ENCODE measurements around the gene PGLYRP1.

Gene PGLYRP1, protein sequence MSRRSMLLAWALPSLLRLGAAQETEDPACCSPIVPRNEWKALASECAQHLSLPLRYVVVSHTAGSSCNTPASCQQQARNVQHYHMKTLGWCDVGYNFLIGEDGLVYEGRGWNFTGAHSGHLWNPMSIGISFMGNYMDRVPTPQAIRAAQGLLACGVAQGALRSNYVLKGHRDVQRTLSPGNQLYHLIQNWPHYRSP

DNA sequence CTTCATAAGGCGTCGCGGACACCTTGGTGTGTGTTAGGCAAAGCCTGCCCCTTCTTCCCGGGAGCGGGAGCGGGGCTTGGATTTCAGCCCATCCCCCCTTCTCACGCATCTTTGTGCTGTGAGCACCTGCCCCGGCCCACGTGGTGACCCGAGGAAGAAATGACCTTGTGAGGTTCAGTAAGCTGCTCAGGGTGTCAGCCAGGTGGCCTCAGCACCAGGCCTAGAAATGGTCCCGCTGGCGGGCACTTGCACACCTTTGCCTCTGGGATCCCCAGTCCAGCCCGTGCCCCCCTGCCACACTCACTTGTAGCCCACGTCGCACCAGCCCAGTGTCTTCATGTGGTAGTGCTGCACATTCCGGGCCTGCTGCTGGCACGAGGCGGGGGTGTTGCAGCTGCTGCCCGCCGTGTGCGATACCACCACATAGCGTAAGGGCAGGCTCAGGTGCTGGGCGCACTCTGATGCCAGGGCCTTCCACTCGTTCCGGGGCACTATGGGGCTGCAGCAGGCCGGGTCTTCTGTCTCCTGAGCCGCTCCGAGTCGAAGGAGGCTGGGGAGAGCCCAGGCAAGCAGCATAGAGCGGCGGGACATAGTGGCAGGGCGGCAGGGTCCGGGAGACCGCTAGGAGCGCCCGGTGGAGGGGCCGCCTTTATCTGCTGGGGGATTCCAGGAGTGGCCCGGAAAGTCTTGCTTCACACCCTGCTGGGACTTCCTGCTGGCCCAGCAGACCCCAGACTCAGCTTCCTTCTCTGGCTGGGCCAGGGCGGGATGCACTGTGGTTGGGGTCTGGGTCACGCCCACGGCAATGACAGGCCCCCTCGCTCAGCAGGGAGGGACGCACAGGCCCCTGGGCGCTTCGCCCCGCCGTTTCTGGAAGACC is at the start of gene PGLYRP1:
TSS of gene PGLYRP1 (minus strand) at position 623 of the 880 bp plus-strand sequence. CDS start at position 591, 32 bp downstream.
- DNase-seq (ENCODE audit: low spot score): no peak

DNA sequence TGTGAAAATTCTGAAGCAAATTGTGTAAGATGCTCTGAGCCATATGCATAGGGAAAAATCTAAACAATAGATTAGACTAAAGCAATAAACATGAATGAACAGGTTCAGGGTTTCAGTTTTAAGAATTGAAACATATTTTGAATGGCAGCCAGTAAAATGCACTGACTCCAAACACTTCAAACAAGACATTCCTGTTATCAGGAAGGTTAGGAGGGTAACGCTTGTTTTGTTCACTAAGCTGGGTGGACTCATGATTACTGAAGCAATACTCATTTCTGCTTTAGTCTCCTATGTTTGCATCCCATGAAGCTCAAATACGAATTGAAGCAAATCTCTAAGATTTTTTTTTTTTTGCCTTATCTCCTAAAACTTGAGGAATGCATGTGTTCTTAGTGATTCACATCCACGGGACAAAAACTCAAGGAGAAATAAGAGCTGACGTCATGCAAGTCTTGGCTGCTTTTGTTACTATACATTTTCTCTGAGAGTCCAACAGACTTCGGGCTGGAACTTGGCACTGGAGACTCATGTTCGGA is 47.0 kb upstream of the PGLYRP1 start:
- no peak for DNase-seq (ENCODE audit: low spot score)

DNA sequence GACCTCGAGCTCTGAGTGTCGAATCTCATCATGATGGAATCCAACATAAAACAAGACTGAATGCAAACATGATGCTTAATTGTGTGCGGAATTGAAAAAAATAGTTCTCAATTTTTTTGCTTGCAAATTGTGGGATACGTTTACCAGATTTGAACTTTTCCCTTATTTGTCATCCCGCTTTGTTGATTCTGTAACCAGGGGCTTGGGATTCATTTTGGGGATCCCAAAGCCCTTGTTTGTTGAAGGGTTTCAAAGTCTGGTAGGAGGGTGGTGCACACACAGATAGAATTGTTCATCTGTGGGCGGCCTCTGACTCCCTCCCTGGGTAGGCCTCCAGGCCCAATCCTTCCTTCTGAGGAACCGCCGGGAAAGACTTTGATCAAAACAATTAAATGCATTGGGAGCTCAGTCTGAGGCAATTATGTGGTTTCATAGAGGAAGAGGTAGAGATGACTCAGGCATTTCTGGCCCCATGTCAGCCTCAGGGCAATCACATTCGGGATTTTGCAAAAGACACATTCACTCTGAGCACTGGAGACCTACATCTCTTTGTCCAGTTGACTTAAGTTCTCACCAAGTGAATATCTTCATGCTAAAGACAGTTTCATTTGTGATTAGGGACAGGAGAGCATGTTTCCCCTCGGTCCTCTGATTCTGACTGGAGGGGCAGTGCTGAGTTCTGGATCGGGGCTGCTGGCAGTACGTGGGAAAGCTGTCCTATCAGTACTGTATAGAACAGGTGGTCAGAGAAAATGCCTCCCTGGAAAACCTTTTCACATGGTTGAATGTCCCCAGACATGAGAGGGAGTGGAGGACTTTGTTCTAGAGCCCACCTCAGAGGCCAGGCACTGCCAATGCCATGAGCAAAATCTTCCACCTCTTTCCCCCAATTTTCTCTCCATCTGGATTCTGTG is 45.7 kb upstream of the PGLYRP1 start:
- no peak for DNase-seq (ENCODE audit: low spot score)

DNA sequence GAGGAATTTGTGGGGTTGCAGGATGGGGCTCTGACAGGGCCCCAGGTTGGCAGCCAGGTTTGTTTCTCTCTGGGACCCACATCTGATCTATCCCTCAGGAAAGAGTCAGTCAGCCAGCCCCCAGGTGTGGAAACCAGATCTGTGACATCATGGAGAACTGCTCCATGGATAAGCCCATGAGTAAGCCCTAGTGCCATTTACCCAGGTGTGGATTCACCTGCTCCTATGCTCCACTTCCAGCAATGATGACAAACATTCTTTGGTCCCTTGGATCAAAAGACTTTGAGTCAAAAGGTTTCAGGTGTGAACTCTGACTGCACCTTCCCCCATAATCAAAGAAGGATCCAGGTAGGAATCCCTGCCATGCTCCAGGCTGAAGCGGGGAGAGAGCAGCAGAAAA is 44.8 kb upstream of the PGLYRP1 start:
- no peak for DNase-seq (ENCODE audit: low spot score)

DNA sequence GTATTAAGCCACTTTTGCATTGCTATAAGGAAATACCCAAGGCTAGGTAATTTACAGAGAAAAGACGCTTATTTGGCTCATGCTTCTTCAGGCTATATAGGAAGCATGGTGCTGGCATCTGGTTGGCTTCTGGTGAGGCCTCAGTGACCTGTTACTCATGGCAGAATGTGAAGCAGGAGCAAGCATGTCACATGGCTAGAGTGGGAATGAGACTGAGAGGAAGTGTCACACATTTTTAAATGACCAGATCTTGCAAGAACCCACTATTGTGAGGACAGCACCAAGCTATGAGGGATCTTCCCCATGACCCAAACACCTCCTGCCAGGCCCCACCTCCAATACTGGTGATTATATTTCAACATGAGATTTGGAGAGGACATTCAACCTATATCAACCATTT is 43.6 kb upstream of the PGLYRP1 start:
- DNase-seq (ENCODE audit: low spot score): no peak

DNA sequence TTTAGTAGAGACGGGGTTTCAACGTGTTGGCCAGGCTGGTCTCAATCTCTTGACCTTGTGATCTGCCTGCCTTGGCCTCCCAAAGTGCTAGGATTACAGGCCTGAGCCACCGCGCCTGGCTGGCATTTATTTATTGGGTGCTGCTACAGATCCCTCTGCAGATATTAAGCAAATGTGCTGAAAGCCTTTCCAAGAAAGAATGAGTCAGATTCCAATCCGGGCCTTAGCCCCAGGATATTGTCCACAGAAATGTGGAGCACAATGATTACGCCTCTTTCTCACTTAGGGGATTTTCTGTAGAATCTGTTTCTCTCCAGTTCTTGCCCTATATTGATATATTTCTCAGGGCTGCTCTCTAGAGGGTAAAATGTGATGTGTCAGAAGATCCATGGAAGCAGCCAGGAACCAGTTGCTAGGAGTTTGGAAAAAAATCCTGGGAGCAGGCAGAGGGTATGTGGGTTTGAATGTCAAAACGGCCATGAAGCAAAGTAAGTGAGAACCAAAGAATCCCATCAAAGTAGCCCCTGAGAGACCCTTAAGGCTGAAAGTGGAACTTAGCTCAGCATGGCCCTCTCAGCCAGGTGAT is 42.7 kb upstream of the PGLYRP1 start:
- no peak for DNase-seq (ENCODE audit: low spot score)

DNA sequence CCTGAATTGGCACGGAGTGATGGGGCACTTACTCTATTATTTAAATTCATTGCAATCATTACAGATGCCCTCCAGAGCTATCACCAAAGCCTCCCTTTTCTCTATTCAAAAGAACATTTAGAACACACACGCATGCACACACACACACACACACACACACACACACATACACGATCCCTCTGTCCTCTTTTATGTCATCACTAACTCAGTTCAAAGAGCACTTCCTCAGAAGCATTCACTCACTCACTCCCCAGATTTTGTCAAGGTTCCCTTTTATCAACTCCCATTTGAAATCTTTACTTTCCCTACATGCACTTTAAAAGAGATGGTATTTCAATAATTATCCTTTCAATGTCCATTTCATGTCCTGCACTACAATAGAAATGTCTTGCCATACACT is 40.3 kb upstream of the PGLYRP1 start:
- no peak for DNase-seq (ENCODE audit: low spot score)

DNA sequence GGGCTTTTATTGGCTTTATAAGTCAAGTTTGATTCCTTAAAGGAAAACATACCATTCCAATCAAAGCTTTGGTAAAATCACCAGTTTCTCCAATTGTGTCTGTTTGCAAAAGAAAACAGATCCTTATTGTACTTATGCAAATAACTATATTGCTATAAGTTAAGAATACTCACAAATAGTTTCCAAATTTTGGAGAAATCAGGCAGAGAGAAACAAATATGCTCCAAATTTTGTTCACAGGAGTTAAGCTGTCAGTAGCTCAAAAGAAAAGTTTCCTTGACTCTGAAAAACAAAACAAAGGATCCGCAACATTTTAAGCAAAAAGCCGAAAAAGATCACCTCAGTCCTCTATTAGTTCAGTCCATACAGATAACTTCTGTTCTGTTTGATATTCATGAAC is 37.2 kb upstream of the PGLYRP1 start:
- no peak for DNase-seq (ENCODE audit: low spot score)

DNA sequence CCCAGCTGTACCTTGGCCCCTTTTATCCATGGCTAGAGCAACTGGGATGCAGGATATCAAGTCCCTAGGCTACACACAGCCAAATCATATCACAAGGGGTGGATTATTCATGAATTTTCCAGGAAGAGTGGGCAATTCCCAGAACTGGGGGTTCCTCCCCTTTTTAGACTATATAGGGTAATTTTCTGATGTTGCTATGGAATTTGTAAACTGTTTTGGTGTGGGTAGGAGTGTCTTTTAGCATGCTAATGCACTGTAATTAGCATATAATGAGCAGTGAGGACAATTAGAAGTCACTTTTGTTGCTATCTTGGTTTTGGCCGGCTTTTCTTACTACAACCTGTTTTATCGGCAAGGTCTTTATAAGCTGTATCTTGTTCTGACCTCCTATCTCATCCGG is 35.9 kb upstream of the PGLYRP1 start:
- no peak for DNase-seq (ENCODE audit: low spot score)

DNA sequence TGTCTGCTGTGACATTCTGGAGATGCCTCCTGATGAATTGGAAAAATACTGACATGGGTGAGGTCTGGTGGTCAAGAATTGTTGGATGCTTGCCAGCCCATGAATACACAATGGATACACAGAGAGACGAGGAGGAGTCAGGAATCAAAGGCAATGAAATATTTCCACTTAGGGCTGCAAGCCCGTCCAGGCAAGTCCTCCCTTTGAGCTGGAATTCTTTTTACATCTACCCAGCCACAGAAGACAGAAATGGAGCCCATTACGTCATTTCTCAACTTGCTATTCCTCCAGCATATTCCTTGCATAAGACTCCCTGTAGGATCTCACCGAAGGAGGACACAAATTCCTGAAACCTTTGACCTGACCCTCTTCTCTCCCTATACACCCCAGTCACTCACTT is 33.7 kb upstream of the PGLYRP1 start:
- no peak for DNase-seq (ENCODE audit: low spot score)

DNA sequence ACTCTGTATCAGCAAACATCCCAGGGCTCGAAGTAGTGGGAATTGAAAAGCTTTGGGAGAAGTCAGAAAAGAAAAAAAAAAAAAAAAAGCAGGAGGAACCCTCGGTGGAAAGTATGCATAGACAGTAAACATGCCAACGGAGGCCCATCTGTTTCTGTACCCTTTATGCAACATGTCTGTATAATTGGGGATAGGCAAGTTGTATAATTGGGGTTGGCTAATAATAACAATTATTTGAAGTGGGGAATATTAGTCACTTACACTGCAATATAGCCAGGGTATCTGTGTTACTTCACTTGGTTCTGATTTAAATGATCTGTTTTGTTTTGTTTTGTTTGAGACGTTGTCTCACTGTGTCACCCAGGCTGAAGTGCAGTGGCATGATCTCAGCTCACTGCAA is 30.0 kb upstream of the PGLYRP1 start:
- DNase-seq (ENCODE audit: low spot score): no peak

DNA sequence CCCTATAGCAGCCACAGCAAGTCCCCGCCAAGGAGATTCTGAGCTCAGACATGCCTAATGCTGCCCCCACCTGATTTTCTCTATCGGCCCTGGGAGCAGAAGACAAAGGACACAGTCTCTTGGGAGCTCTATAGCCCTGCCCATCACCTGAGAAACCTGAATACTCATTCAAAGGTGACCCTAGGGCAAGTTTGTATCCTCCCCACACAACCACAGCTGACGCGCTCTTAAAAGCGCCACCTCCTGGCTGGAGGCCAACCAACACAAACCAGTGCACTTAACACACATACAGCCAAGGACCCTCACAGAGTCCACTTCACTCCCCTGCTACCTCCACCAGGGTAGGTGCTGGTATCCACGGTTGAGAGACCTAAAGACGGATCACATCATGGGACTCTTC is 26.7 kb upstream of the PGLYRP1 start:
- DNase-seq (ENCODE audit: low spot score): no peak

DNA sequence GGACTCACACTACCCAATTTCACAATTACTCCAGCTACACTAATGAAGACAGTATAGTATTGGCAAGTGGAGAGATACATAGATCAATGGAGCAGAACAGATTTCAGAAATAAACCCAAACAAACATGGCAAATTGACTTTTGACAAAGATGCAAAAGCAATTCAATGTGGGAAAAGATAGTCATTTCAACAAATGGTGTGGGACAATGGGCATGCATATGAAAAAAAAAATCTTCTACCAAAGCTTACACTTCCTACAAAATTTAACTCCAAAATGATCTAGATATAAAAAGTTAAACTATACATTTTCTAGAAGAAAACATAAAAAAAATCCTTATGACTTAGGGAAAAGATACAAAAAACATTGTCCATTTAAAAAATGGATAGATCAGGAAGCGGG is 20.7 kb upstream of the PGLYRP1 start:
- no peak for DNase-seq (ENCODE audit: low spot score)

DNA sequence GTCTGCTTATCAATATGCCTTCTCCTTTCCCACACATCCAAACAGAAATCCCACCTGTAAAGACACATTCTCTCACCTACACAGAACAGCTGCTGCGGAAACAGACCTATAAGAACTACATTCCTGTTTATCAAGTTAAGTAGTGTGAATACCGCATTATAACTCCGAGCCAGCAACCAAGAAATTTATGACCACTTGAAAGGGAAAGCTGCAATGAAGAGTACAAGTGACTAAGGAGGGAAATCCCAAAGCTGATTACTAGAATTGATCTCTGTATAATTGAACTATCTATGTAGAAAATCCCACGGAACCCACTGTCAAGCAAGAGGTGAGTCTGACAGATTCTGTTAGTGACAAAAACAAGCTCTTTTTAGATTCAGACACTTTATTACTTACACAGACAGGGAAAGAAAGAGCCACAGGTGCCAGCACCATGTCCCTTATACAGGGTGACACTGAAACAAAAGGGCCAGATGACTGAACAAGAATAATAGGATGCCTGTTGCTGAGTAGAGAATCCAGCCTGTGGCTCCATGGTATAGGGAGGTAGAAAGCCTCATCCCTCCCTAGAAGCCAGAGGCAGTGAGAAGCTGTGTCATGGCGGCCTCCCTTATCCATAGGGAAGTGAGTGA is 19.5 kb upstream of the PGLYRP1 start:
- DNase-seq (ENCODE audit: low spot score): no peak

DNA sequence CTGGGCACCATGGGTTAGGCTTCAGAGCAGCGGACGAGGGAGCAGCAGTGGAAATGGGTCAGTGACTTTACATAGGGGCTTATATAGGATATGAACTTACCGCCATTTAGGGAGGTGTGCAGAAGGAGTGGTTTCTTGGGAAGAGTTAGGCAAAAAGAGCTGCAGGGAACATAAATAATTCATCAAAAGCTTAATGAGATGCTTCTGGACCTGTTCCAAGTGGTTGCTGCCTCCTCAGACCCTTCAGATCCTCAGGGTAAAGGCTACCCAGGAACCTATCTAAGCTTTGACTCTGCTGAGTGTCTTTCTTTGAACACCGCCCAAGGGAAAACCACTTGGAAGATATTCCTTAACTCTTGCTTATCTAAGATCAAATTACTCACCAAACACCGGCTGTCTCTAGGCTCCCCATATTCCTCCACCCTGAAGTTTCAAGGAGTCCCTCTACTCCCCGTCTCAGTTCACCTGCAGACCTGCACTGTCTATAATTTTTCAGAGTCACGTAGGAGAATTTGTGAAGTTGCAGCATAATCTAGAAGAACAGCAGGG is 18.2 kb upstream of the PGLYRP1 start, which contains the start of gene IGFL4:
TSS of gene IGFL4 (minus strand) at position 51 of the 549 bp plus-strand sequence. CDS start at position 11, 40 bp downstream.
- no peak for DNase-seq (ENCODE audit: low spot score)

DNA sequence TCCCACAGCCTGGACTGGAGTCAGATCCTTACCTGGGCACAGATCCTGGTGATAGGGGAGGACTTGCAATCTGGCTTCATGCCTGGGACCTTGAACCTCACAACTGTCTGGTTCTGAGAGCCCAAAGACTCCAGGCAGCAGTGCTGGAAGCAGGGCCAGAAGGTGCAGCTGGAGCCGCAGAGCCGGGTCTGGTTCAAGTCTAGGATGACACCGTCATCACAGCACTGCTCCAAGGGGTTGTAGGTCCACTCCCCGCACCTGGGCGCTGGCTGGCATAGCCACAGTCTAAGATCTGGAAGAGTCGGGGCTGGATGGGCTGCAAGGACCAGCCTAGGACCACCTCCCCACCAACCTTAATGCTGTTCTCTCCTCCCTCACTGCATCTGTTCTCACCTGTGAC is 17.3 kb upstream of the PGLYRP1 start:
- DNase-seq (ENCODE audit: low spot score): no peak

DNA sequence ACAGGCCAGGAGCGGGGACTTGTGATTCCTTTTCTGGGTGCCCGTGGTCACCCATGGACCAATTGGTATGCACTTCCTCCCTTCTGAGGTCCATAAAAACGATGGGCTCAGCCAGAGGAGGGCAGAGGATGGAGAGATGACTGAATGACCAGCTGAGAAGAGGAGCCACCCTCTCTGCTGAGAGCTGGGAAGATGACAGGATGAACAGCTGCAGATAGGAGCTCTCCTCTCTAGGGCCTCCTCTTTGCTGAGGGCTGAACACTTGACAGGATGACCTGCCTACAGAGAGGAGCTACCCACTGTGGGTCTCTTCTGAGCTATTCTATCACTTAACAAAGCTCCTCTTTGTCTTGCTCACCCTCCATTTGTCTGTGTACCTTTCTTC is 13.9 kb upstream of the PGLYRP1 start:
- no peak for DNase-seq (ENCODE audit: low spot score)

DNA sequence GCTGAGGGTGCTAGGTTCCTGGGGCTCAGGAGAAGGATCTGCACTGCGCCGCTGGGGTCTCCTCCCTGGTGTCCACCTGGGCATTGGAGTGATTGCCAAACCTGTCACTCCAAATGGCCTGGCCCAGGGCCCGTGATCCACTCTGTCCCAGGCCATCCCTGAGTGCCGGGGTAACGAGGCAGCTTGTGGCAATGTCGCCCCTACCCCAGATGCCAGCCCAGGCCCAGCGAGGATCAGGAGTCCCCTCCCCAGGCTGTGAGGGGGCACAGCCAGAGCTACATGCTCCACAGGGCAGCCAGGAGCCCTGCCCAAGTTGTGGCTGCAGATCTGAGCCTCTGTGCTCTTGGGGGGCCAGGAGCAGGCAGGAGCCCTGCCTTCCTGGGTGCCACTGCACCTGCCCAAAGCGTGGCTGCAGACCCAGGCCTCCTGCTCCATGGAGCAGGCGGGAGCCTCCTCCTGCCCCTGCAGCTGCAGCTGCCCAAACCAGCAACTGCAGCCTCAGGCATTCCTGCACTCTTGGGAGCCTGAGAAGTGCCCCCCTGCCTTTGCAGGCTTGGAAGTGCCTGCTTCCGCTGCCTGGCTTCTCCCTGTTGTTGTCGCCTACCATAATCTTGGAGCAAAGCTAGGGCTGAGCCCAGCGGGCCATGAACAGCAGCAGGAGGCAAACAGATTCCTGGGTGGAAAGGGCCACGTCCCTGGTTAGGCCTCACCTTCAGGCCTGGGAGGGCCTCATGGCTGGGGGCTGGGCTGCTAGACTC is 13.3 kb upstream of the PGLYRP1 start:
- no peak for DNase-seq (ENCODE audit: low spot score)

DNA sequence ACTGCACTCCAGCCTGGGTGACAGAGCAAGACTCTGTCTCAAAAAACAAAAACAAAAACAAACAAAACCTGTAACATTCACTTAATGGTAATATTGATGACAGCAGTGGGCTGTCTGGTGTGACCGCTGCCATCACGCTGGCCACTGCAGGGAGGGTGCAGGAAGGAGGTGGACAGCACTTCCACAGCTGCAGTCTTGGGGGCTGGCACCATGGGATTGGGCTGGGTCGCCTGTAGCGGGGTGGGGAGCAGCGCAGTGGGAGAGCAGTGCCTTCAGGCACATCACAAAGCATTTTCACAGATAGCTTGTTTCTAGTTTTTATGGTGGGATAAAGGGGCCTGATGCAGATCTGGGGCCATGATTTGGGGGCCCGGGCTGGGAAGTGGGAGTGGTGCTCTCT is 12.7 kb upstream of the PGLYRP1 start:
- DNase-seq (ENCODE audit: low spot score): no peak

DNA sequence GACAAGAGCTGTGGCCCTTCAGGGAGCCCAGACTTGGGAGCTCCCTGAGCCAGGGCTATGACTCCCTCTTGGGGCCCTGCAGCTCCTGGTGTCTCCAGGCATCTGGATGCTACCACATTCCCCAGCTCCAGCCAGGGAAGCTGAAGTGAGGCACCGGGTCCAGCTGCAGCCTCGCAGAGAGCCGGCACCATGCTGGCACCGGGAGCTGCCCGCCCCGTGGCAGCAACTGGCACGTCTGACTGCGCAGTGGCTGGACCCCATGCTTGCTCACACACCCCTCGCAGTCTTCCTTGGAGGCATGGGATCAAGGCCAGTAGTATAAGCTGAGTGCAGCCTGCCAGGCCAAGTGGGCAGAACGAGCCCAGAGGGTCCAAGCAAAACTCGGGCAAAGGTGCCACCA is 10.5 kb upstream of the PGLYRP1 start:
- DNase-seq (ENCODE audit: low spot score): no peak
